Measurements from ENCODE around the gene ELMO3.

The ELMO3 gene

DNA sequence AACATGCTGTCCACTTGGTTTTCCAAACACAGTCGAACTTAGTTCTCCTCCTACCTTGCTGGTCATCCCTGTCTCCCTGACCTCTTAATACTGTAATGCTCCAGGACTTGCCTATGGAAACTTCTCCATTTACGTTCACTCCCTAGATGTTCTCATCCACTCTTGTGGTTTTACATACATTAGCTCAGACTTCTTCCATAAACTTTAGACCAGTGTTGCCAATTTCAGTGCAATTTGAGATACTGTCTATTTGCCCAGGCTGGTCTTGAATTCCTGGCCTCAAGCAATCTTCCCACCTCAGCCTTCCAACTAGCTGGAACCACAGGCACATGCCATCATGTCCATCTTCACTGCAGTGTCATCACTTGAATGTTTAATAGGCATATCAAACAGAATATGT lies 16.6 kb upstream of the ELMO3 start:
- H3K79me2 ChIP-seq (ENCODE audit: control insufficient read depth, low read length), result 0 out of 2 replicates have a peak, but pooled peaks cover 8% of the 10 kb centered on the region
- no peaks in the 10 kb centered on the region for H3K36me3 ChIP-seq (ENCODE audit: control insufficient read depth, low read length)
- H3F3A ChIP-seq (ENCODE audit: control insufficient read depth, insufficient read depth), result no peaks in the 10 kb centered on the region
- no peaks in the 10 kb centered on the region for H3K9me2 ChIP-seq (replicated peaks; ENCODE audit: control insufficient read depth, low read length)
- no peaks in the 10 kb centered on the region for H3K9me3 ChIP-seq (ENCODE audit: control insufficient read depth, insufficient read depth, low read length)
- peaks cover 39% of the 10 kb centered on the region for H3K4me1 ChIP-seq (ENCODE audit: control insufficient read depth, low read length)
- H3K27ac ChIP-seq (ENCODE audit: low read depth, low read length), result no peak overlapping the region
- H3K4me2 ChIP-seq (ENCODE audit: low read length), result peak overlapping the region; percentile 98
- TF ChIP-seq, protein P1, sequence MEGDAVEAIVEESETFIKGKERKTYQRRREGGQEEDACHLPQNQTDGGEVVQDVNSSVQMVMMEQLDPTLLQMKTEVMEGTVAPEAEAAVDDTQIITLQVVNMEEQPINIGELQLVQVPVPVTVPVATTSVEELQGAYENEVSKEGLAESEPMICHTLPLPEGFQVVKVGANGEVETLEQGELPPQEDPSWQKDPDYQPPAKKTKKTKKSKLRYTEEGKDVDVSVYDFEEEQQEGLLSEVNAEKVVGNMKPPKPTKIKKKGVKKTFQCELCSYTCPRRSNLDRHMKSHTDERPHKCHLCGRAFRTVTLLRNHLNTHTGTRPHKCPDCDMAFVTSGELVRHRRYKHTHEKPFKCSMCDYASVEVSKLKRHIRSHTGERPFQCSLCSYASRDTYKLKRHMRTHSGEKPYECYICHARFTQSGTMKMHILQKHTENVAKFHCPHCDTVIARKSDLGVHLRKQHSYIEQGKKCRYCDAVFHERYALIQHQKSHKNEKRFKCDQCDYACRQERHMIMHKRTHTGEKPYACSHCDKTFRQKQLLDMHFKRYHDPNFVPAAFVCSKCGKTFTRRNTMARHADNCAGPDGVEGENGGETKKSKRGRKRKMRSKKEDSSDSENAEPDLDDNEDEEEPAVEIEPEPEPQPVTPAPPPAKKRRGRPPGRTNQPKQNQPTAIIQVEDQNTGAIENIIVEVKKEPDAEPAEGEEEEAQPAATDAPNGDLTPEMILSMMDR (IDR thresholded peaks at IDR 0.05; ENCODE audit: low read depth, low read length, poor library complexity, severe bottlenecking), result no peak
- TF ChIP-seq EZH2phosphoT487 (IDR thresholded peaks at IDR 0.05; ENCODE audit: borderline replicate concordance, low read length), result no peak
- H3K27me3 ChIP-seq (ENCODE audit: control insufficient read depth, low read length), result peaks cover 37% of the 10 kb centered on the region
- H3K4me3 ChIP-seq (ENCODE audit: low read length), result peak overlapping the region; percentile 88
- peaks cover 7% of the 10 kb centered on the region; the same call in 1 of the 2 replicates for H4K20me1 ChIP-seq (ENCODE audit: control insufficient read depth, insufficient read depth, low read depth, low read length)

DNA sequence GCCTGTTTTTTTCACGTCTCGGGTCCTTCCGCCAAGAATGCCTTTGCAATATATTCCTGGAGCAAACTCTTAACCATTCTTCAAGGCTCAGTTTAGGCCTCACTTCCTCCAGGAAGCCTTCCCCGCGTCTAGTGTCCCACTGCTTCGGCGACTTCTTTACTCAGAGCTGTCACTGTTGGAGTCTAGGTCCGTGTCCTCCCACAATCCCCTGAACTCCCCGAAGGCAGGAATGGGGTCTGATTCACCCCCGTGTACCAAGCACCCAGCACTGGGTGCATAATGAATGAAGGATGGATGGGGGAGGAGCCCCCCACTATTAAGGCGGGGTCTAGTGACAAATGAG lies 15.7 kb upstream of the ELMO3 start:
- no peaks in the 10 kb centered on the region for H3F3A ChIP-seq (ENCODE audit: control insufficient read depth, insufficient read depth)
- peak overlapping the region; percentile 98 for H3K4me2 ChIP-seq (ENCODE audit: low read length)
- H3K4me1 ChIP-seq (ENCODE audit: control insufficient read depth, low read length), result peaks cover 36% of the 10 kb centered on the region
- no peak overlapping the region; the same call in 1 of the 2 replicates for H3K27ac ChIP-seq (ENCODE audit: low read depth, low read length)
- peaks cover 30% of the 10 kb centered on the region for H3K27me3 ChIP-seq (ENCODE audit: control insufficient read depth, low read length)
- H3K9me3 ChIP-seq (ENCODE audit: control insufficient read depth, insufficient read depth, low read length), result no peaks in the 10 kb centered on the region
- no peaks in the 10 kb centered on the region for H3K9me2 ChIP-seq (replicated peaks; ENCODE audit: control insufficient read depth, low read length)
- peak overlapping the region; percentile 88 for H3K4me3 ChIP-seq (ENCODE audit: low read length)
- H3K79me2 ChIP-seq (ENCODE audit: control insufficient read depth, low read length), result 0 out of 2 replicates have a peak, but pooled peaks cover 8% of the 10 kb centered on the region
- TF ChIP-seq EZH2phosphoT487 (IDR thresholded peaks at IDR 0.05; ENCODE audit: borderline replicate concordance, low read length), result no peak
- TF ChIP-seq, protein P1 (IDR thresholded peaks at IDR 0.05; ENCODE audit: low read depth, low read length, poor library complexity, severe bottlenecking), result no peak
- no peaks in the 10 kb centered on the region for H3K36me3 ChIP-seq (ENCODE audit: control insufficient read depth, low read length)
- peaks cover 7% of the 10 kb centered on the region; the same call in 1 of the 2 replicates for H4K20me1 ChIP-seq (ENCODE audit: control insufficient read depth, insufficient read depth, low read depth, low read length)

DNA sequence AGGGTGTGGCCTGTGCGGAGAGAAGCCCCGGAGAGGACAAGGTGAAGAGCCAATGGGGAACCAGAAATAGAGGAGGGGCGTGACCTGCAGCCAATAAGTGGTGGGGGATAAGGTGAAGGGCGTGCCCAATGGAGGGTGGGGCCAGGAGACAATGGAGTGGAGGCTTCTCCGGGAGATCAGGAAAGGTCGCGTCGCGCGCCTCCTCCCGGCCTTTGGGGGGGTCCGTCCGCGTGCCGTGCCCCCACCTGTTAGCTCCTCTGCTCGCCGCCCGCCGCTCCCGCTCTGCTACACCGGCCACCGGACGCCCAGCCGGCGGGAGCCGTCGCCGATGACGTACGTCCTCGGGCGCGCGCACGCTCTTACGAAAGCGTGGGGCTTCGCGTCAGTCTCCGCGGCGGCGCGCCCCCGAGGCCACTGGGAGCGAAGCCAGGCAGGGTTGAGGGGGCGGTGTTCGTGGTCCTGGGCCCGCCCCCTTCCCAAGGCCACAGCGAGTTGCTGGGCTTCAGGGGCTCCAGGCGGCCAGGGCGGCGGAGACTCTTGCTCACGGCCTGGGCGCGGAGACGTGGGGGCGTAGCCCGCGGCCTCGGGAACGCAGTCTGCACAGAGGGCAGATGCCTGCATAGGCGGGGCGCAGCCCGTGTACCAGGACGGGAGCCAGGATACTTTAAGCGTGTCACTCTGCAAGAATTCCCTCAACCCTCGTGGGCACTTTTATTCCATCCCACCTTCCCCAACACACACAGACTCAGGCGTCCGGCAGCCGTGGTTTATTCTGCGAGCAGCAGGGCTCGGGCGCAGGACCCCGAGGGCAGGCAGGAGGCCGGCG lies 15.1 kb upstream of the ELMO3 start, which contains the start of gene MATCAP1:
Gene MATCAP1 (minus strand): TSS at position 337 of the 826 bp plus-strand sequence. CDS start 3,353 bp downstream, outside the sequence.
- Histone ChIP-seq H3K79me2 (ENCODE audit: control insufficient read depth, low read length) (0 out of 2 replicates have a peak, but pooled peaks cover 8% of the 10 kb centered on the region), H3F3A (ENCODE audit: control insufficient read depth, insufficient read depth) (no peaks in the 10 kb centered on the region), H4K20me1 (ENCODE audit: control insufficient read depth, insufficient read depth, low read depth, low read length) (peaks cover 5% of the 10 kb centered on the region; the same call in 1 of the 2 replicates), H3K4me1 (ENCODE audit: control insufficient read depth, low read length) (peaks cover 30% of the 10 kb centered on the region), H3K36me3 (ENCODE audit: control insufficient read depth, low read length) (no peaks in the 10 kb centered on the region), H3K27ac (ENCODE audit: low read depth, low read length) (peak within 1 kb of the TSS; percentile 55), H3K9me3 (ENCODE audit: control insufficient read depth, insufficient read depth, low read length) (no peaks in the 10 kb centered on the region), H3K4me3 (ENCODE audit: low read length) (peak within 1 kb of the TSS; percentile 88), H3K9me2 (replicated peaks; ENCODE audit: control insufficient read depth, low read length) (no peaks in the 10 kb centered on the region), H3K27me3 (ENCODE audit: control insufficient read depth, low read length) (peaks cover 24% of the 10 kb centered on the region), H3K4me2 (ENCODE audit: low read length) (peak within 1 kb of the TSS; percentile 98)
- no peak for TF ChIP-seq EZH2phosphoT487 (IDR thresholded peaks at IDR 0.05; ENCODE audit: borderline replicate concordance, low read length)
- TF ChIP-seq, protein P1 (IDR thresholded peaks at IDR 0.05; ENCODE audit: low read depth, low read length, poor library complexity, severe bottlenecking), result peak; percentile 10
